T-helper 1 cell (primary cell): ENCODE data around the gene CD247.

Experiments
- DNase-seq, 5 donors: peaks; one replicate each; pipeline ENCODE4 v3.0.0-alpha.2; 2012 to 2020

The CD247 gene

GRCh38 chr1:167542109-167543032 is 24.0 kb upstream of the CD247 start:
- peak in 1 of 5 donors; percentile 68 for DNase-seq

GRCh38 chr1:167541610-167542009 is 23.3 kb upstream of the CD247 start:
- DNase-seq: no peak

- DNase-seq: no peak
Measured at GRCh38 chr1:167541003-167541402, 22.7 kb upstream of the CD247 start.

GRCh38 chr1:167538657-167539056 is 20.3 kb upstream of the CD247 start:
- no peak for DNase-seq

GRCh38 chr1:167533851-167534300 is 15.5 kb upstream of the CD247 start:
- peak; percentile 24 to 65 (median 46) for DNase-seq

- DNase-seq: no peak
Measured at GRCh38 chr1:167532964-167533824, 14.9 kb upstream of the CD247 start.

GRCh38 chr1:167532375-167532774 is 14.0 kb upstream of the CD247 start:
- DNase-seq: no peak

- DNase-seq: no peak
Measured at GRCh38 chr1:167529829-167530474, 11.6 kb upstream of the CD247 start.

- no peak for DNase-seq
Measured at GRCh38 chr1:167528057-167528728, 9.9 kb upstream of the CD247 start.

GRCh38 chr1:167526667-167527383 is 8.5 kb upstream of the CD247 start:
- DNase-seq: no peak

- no peak for DNase-seq
Measured at GRCh38 chr1:167524651-167525050, 6.3 kb upstream of the CD247 start.

GRCh38 chr1:167522246-167522645 is 3.9 kb upstream of the CD247 start:
- no peak for DNase-seq

GRCh38 chr1:167520711-167521206 is 2.4 kb upstream of the CD247 start:
- peak in 1 of 5 donors; percentile 43 for DNase-seq

GRCh38 chr1:167517535-167518330 is 596 bp downstream of the CD247 start:
- DNase-seq: peak; percentile 67 to 86 (median 73)

GRCh38 chr1:167516404-167517388 is 1.6 kb downstream of the CD247 start:
- peak in 2 of 5 donors; percentile 32 to 38 for DNase-seq

- DNase-seq: no peak
Measured at GRCh38 chr1:167515893-167516321, 2.4 kb downstream of the CD247 start.

- DNase-seq: peak in 1 of 5 donors; percentile 43
Measured at GRCh38 chr1:167515461-167515860, 2.9 kb downstream of the CD247 start.

- no peak for DNase-seq
Measured at GRCh38 chr1:167514288-167514687, 4.0 kb downstream of the CD247 start.

- no peak for DNase-seq
Measured at GRCh38 chr1:167512046-167512654, 6.2 kb downstream of the CD247 start.
